ENCODE data around the gene UNC13B. TPM values are rescaled to one million over a fixed set of nuclear protein-coding genes. Genes with fewer than 3 reads are reported as not detected.

The UNC13B gene
- total and polyA plus RNA-seq, 2 of the 8 experiments (the other 6 are each of a cell fraction or from before 2014, with no cell fraction given): 23.1 to 51.7 TPM

DNA sequence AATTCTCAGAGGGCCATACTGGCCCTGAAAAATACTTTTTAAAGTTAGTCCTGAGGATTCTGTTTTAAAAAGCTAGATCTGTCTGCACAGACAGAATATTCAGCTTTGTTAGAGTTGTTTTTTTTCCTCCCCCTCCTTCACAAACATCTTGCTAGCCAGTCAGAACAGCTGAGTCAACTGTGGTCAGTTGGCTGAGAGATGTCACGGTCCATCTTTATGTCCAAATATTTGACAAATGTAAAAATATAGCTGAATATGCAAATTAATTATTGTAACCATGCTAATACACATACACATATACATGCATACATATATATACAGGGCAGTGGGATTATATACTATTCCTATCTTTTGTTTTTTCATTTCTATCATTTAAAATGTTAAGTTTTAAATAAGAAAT, 33.9 kb downstream of the UNC13B start:
- TF ChIP-seq CHD2 (IDR thresholded peaks at IDR 0.05; ENCODE audit: low read length): no peak
- no peak for TF ChIP-seq POU5F1 (IDR thresholded peaks at IDR 0.05; ENCODE audit: low read depth, low read length)
- no peak for TF ChIP-seq SP4 (IDR thresholded peaks at IDR 0.05; ENCODE audit: low read length)
- H3K18ac ChIP-seq (ENCODE audit: extremely low read depth, low read length): no peak overlapping the region
- FAIRE-seq: no peak

More for the DNA sequence above, 33.9 kb downstream of the UNC13B start:
- H4K20me1 ChIP-seq (replicated peaks in 1 of 2; ENCODE audit: control insufficient read depth in 1 of 2, insufficient read depth in 2 of 2, low read length in 2 of 2): no peaks in the 10 kb centered on the region
- no peak overlapping the region for H2BK12ac ChIP-seq (ENCODE audit: low read depth, low read length)
- H3K36me3 ChIP-seq (ENCODE audit: control insufficient read depth in 2 of 4, insufficient read depth in 4 of 4, low read length in 3 of 4): peaks cover 0 to 6% (median 2%) of the 10 kb centered on the region in 4 experiments; a peak in 3 of 8 replicates
- no peak overlapping the region for H3K4me3 ChIP-seq (ENCODE audit: extremely low read depth in 1 of 4, insufficient read depth in 2 of 4, low read depth in 3 of 4, low read length in 4 of 4)
- no peak overlapping the region for H3K56ac ChIP-seq (replicated peaks; ENCODE audit: insufficient read length, low read depth, low read length)
- H3K14ac ChIP-seq (ENCODE audit: insufficient read length): no peak overlapping the region
- peaks cover 0 to 5% of the 10 kb centered on the region in 2 experiments; a peak in 2 of 4 replicates for H3K79me2 ChIP-seq (ENCODE audit: control insufficient read depth in 1 of 2, insufficient read depth in 2 of 2, low read length in 2 of 2)
- no peak overlapping the region for H3K4me2 ChIP-seq (ENCODE audit: insufficient read depth in 1 of 2, low read depth in 2 of 2, low read length in 2 of 2)
- no peak overlapping the region for H2BK5ac ChIP-seq (ENCODE audit: low read depth, low read length)
- H2AK5ac ChIP-seq (ENCODE audit: low read depth, low read length): no peak overlapping the region
- H3K4me1 ChIP-seq (replicated peaks in 1 of 4; ENCODE audit: control insufficient read depth in 3 of 4, insufficient read depth in 4 of 4, low read length in 3 of 4): no peaks in the 10 kb centered on the region
- ChIA-PET POLR2A (ENCODE audit: partially characterized antibody) (no interaction called here), CTCF (ENCODE audit: partially characterized antibody) (interaction anchor here (2.4 kb wide), 1 partner anchor 283 kb away, joined by 5 read pairs; no protein-coding TSS in a partner anchor)
- no peak overlapping the region for H2AFZ ChIP-seq (ENCODE audit: low read length)
- H3K79me1 ChIP-seq (ENCODE audit: low read depth, low read length): no peaks in the 10 kb centered on the region
- H2BK15ac ChIP-seq (ENCODE audit: low read length): no peak overlapping the region
- no peak overlapping the region for H2BK20ac ChIP-seq (ENCODE audit: low read length)
- H4K91ac ChIP-seq (replicated peaks; ENCODE audit: insufficient read length, low read length): no peak overlapping the region
- H3K23me2 ChIP-seq (ENCODE audit: low read depth, low read length): no peaks in the 10 kb centered on the region
- no peak overlapping the region for H3K9ac ChIP-seq (replicated peaks in 1 of 4; ENCODE audit: extremely low read depth in 1 of 4, low read depth in 3 of 4, low read length in 3 of 4)
- no peak overlapping the region for H3K23ac ChIP-seq (ENCODE audit: insufficient read length)
- no peak overlapping the region for H4K5ac ChIP-seq (ENCODE audit: insufficient read length, low read depth, low read length)
- no peaks in the 10 kb centered on the region for H3K27me3 ChIP-seq (replicated peaks in 1 of 4; ENCODE audit: control insufficient read depth in 3 of 4, extremely low read depth in 1 of 4, insufficient read depth in 3 of 4, low read length in 3 of 4)
- H3K27ac ChIP-seq (ENCODE audit: low read depth, low read length): no peak overlapping the region
- DNase-seq (ENCODE audit: low read depth in 1 of 2, low spot score in 2 of 2): no peak
- H3K4ac ChIP-seq (replicated peaks; ENCODE audit: insufficient read length, low read depth, low read length): no peak overlapping the region
- H2BK120ac ChIP-seq (replicated peaks; ENCODE audit: low read depth, low read length): no peak overlapping the region
- 82% methylated on average over 1 of the region's 1 CpG; no CpG with 5 or more reads in 1 of the 2 experiments for WGBS, 2 experiments (ENCODE audit: extremely low coverage in 1 of 2, insufficient coverage in 1 of 2, insufficient read length in 1 of 2, insufficient replicate concordance in 2 of 2, low coverage in 1 of 2, low lambda C conversion rate in 2 of 2, missing lambda C conversion rate in 1 of 2)
- no peak overlapping the region for H4K8ac ChIP-seq (ENCODE audit: extremely low read depth, insufficient read depth, low read length)
- H3K9me3 ChIP-seq (ENCODE audit: insufficient read depth in 2 of 2, low read depth in 1 of 2, low read length in 1 of 2): peaks cover 22 to 39% of the 10 kb centered on the region in 2 experiments
